Neuron (in vitro differentiated cells): ENCODE measurements around the gene FPR3.
"Not testable (repeated sequence)": the region's sequence is repeated elsewhere in the genome, so short reads cannot be mapped to it uniquely, and the experiment has no call there.

Experiments
- H2AFZ ChIP-seq: one replicate; pipeline ENCODE4 v1.6.1; 2013; ENCODE audit warnings: low read depth, mild to moderate bottlenecking, inconsistent platforms, low read length, moderate library complexity
- H3K27me3 ChIP-seq: one replicate; pipeline ENCODE4 v1.6.1; 2013; ENCODE audit warnings: low read length; ENCODE audit not compliant: insufficient read depth
- H3K36me3 ChIP-seq: one replicate; pipeline ENCODE4 v1.6.1; 2013; ENCODE audit warnings: low read length; ENCODE audit not compliant: insufficient read depth
- H3K4me1 ChIP-seq: one replicate; pipeline ENCODE4 v1.6.1; 2013; ENCODE audit warnings: low read length; ENCODE audit not compliant: insufficient read depth
- H3K4me3 ChIP-seq: 2 replicates; pipeline ENCODE4 v1.5.1; 2013; ENCODE audit warnings: mild to moderate bottlenecking, low read length, moderate library complexity
- H3K9me3 ChIP-seq: one replicate; pipeline ENCODE4 v1.6.1; 2013; ENCODE audit warnings: low read length

FPR3 gene

GRCh38 chr19:51789061-51789795, 5.7 kb upstream of the FPR3 start:
- Histone ChIP-seq H2AFZ (no peak overlapping the region), H3K4me1 (no peaks in the 10 kb centered on the region), H3K9me3 (no peaks in the 10 kb centered on the region), H3K4me3 (no peak overlapping the region), H3K36me3 (no peaks in the 10 kb centered on the region), H3K27me3 (no peaks in the 10 kb centered on the region)

DNA sequence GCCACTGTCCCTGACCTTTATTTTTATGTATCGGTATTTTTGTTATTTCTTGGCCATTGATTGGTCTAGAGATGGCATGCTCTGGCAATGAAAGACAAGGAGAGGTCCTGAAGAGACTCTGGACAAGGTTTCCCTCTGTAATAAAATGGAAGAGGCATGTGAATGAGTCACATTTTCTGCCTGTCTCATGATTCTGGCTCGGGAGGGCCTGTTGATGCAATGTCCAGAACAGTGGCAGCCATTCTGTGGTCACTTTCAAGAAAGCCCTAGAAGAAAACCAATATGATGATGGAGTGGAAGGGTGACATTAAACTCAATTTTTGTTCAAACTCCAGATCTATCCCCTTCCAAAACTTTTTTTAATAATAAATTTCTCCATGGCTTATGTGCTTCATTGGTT, 2.0 kb upstream of the FPR3 start:
- no peak overlapping the region for H2AFZ ChIP-seq
- H3K27me3 ChIP-seq = no peaks in the 10 kb centered on the region
- H3K9me3 ChIP-seq = no peaks in the 10 kb centered on the region
- H3K36me3 ChIP-seq = no peaks in the 10 kb centered on the region
- H3K4me1 ChIP-seq = no peaks in the 10 kb centered on the region
- no peak overlapping the region for H3K4me3 ChIP-seq

GRCh38 chr19:51793994-51794393, 963 bp upstream of the FPR3 start:
- Histone ChIP-seq H3K4me1 (no peaks in the 10 kb centered on the region), H2AFZ (no peak overlapping the region), H3K9me3 (no peaks in the 10 kb centered on the region), H3K27me3 (no peaks in the 10 kb centered on the region), H3K36me3 (no peaks in the 10 kb centered on the region), H3K4me3 (no peak overlapping the region)

DNA sequence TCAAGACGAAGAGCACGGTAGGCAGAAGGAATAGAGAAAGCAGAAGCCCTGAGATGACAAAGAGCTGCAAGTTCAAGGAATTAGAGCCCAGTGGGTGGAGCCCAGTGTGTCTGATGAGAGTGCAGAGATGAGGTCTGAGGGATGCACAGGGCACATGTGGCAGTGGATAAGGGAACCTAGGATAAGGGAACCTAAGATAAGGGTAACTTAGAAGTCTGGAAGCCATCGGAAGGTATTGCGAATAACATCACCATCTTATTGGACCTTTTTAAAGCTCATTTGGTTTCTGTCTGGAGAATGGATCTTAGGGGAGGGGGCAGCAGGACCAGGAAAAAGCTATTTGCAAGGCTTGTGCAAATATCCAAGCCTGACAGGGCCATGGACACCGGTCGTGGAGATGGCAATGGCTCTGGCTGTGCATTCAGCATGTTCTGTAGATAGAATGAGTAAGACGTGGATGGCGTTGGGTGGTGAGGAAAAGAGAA, 1.3 kb downstream of the FPR3 start:
- H3K4me3 ChIP-seq = no peak overlapping the region
- H3K4me1 ChIP-seq = no peaks in the 10 kb centered on the region
- no peaks in the 10 kb centered on the region for H3K27me3 ChIP-seq
- H3K9me3 ChIP-seq = peaks cover 3% of the 10 kb centered on the region
- H3K36me3 ChIP-seq = no peaks in the 10 kb centered on the region
- H2AFZ ChIP-seq = no peak overlapping the region

DNA sequence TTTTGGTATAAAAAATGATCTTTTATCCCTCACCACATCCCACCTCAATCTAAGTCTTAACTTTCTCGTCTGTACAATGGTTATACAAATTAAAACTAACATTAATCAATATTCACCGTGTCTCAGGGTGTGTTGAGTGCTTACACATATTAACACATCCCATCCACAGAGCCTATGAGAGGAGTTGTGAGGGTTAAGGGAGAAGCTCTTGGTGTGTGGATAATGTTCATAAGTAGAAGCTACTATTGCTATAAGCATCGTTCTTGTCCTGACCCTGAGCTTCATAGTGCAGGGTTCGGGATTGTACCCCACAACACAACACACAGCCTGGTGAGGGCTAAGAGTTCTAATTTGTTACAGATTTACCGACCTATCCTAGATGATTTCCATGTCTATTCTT, 2.5 kb downstream of the FPR3 start:
- Histone ChIP-seq H2AFZ (no peak overlapping the region), H3K9me3 (peaks cover 3% of the 10 kb centered on the region), H3K4me1 (no peaks in the 10 kb centered on the region), H3K27me3 (no peaks in the 10 kb centered on the region), H3K4me3 (no peak overlapping the region), H3K36me3 (no peaks in the 10 kb centered on the region)

DNA sequence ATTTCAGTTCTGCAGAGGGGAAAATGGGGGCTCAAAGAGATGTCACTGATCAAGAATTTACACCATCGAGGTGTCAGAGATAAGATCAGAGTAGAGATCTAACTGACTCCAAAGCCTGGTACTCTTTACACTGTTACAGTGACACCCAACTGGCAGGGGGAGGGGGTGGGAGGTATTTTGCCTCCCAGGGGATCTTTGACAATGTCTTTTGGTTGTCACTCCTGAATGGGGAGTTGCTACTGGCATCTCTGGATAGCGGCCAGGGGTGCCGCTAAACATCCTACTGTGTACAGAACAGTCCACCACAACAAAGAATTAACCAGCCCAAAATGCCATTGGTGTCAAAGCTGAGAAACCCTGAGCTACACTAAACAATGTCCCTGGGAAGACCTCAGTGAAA, 3.1 kb downstream of the FPR3 start:
- no peak overlapping the region for H3K4me3 ChIP-seq
- H3K36me3 ChIP-seq = no peaks in the 10 kb centered on the region
- no peaks in the 10 kb centered on the region for H3K27me3 ChIP-seq
- H3K4me1 ChIP-seq = no peaks in the 10 kb centered on the region
- peaks cover 3% of the 10 kb centered on the region for H3K9me3 ChIP-seq
- H2AFZ ChIP-seq = no peak overlapping the region

- H3K4me1 ChIP-seq = no peaks in the 10 kb centered on the region
- H3K4me3 ChIP-seq = no peak overlapping the region
- H3K9me3 ChIP-seq = peaks cover 3% of the 10 kb centered on the region
- no peaks in the 10 kb centered on the region for H3K36me3 ChIP-seq
- no peaks in the 10 kb centered on the region for H3K27me3 ChIP-seq
- no peak overlapping the region for H2AFZ ChIP-seq
These were observed 4.2 kb downstream of the FPR3 start for GRCh38 chr19:51799034-51799773.

DNA sequence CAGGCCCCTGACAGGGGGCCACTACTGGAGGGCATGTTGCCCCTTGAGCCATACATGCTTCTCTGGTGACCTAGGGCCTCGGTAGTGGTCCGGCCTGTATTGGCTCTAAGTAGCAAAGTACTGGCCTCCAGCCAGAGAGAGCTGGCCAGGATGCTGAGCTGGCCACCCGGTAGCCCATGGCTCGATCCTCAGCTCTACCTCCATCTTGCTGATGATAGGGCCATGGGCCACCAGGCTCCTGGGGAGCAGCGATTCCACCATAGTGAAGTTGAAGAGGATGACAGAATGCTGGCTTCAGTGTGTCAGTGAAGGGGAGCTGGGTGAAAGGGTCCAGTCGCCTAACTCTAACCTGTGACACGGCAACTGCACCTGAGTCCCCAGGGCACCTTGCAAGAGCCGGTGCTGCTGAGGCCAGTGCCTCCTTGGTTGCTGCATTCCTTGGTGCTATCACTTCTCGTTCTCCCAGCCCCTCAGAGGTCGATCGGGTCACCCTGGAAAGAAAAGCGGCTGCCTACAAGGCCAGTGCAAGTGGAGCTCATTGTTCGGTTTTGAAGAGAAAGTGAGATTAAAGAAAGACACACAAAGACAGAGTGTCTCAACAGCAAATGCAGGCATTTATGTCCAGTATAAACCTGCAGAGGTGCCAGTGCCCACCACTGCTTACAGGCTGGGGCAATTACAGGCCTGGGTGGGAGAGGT, 5.0 kb downstream of the FPR3 start:
- no peak overlapping the region for H3K4me3 ChIP-seq
- no peak overlapping the region for H2AFZ ChIP-seq
- H3K36me3 ChIP-seq = no peaks in the 10 kb centered on the region
- H3K27me3 ChIP-seq = no peaks in the 10 kb centered on the region
- peaks cover 3% of the 10 kb centered on the region for H3K9me3 ChIP-seq
- no peaks in the 10 kb centered on the region for H3K4me1 ChIP-seq

DNA sequence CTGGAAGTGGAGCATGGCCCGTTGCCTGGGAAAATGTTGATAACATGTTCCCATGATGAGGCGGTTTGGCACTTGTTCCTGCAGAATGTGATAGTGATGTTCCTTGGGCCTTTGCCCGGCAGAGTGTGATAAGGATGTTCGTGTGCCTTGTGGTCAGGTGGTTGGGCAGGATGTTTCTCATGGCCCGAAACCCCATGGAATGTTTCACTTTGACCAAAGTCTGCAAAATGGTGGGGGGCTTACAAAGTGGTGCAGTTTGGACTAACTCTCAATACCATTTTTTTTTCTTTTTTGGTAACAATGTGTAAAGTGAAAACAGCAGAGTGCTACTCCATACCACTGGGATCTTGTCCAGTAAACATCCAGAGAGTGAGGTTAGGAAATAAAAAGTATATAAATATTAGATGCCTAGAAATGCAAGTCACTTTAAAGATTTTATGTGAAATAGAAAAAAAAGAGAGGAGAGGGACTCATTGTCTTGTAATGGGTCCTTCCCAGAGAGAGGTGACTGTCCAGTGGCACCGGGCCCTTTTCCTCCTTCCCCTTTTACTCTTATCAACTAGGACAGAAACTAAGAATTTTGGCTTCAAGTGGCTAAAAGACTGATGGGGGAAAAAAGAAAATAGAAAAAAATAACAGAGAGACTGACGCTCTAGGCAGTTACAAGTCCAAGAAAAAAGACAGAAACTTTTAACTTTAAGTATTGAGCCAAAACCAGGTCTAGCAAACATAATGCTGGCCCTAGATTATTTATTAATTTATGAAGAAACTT, 5.7 kb downstream of the FPR3 start:
- Histone ChIP-seq H2AFZ (no peak overlapping the region), H3K27me3 (no peaks in the 10 kb centered on the region), H3K4me1 (no peaks in the 10 kb centered on the region), H3K9me3 (peaks cover 3% of the 10 kb centered on the region), H3K36me3 (no peaks in the 10 kb centered on the region), H3K4me3 (no peak overlapping the region)

- Histone ChIP-seq H3K4me1 (peaks cover 10% of the 10 kb centered on the region), H2AFZ (no peak overlapping the region), H3K9me3 (peaks cover 3% of the 10 kb centered on the region), H3K36me3 (no peaks in the 10 kb centered on the region), H3K4me3 (no peak overlapping the region), H3K27me3 (no peaks in the 10 kb centered on the region)
These were observed 7.8 kb downstream of the FPR3 start for GRCh38 chr19:51802775-51803174.

DNA sequence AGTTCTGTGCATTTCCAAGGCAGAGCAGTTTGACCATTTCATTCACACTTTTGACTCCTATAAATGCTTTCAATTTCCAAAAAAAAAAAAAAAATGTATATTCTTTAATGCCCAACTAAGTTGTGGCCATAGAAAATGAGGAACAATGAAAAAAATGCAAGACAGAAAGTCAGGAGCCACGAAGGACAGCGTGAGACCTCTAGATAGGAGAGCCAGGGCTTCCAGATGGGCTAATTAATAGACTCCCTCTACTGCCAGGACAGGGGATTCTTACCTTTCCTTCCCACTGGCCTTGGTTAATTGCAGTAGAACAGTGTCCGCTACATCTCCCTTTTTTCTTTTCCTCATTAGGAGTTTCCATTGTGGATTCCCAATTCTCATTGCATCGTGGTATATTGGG, 8.6 kb downstream of the FPR3 start:
- Histone ChIP-seq H3K4me1 (peaks cover 14% of the 10 kb centered on the region), H3K27me3 (no peaks in the 10 kb centered on the region), H2AFZ (no peak overlapping the region), H3K4me3 (no peak overlapping the region), H3K36me3 (no peaks in the 10 kb centered on the region), H3K9me3 (peaks cover 3% of the 10 kb centered on the region)

DNA sequence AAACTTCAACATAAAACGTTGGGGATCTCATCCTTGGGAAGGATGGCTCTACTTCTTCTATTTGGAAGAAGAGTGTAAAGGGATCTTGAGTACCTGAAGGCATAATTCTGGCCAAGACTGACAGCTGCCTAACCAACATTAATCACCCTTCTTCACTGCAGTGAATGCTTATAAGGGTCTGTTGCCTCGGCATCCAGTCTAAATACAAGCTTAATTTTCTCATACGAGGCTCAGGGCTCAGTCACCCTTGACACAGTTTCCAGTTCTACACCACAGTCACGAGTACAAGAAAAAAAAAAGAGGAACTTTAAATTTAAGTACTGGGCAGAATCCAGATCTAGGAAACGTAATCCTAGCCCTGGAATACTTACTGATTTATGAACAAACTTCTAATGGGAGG, 9.0 kb downstream of the FPR3 start:
- H3K4me3 ChIP-seq = no peak overlapping the region
- no peak overlapping the region for H2AFZ ChIP-seq
- H3K9me3 ChIP-seq = peaks cover 3% of the 10 kb centered on the region
- no peaks in the 10 kb centered on the region for H3K27me3 ChIP-seq
- H3K4me1 ChIP-seq = peaks cover 14% of the 10 kb centered on the region
- no peaks in the 10 kb centered on the region for H3K36me3 ChIP-seq

- not testable (repeated sequence) for H3K36me3 ChIP-seq, H2AFZ ChIP-seq, H3K9me3 ChIP-seq, H3K27me3 ChIP-seq, H3K4me3 ChIP-seq
- H3K4me1 ChIP-seq = peaks cover 14% of the 10 kb centered on the region
These were observed 9.8 kb downstream of the FPR3 start for GRCh38 chr19:51804789-51805188.
